NCI-H1417 treated with DMSO at 0.1 percent for 48 hours (cell line): Measurements from ENCODE around the gene ZMIZ1.
A peak's percentile ranks its signal among the peaks of the same experiment; 100 is the strongest.

ENCODE experiments used
- DNase-seq: peaks from one replicate; lab custom pipeline; 2025; lab: John Stamatoyannopoulos, UW

ZMIZ1 gene

GRCh38 chr10:79068562-79069324 lies at the start of gene ZMIZ1:
ZMIZ1 (plus strand) TSS chr10:79068966; CDS start chr10:79201633, 132,667 bp downstream.
- DNase-seq: peak; percentile 32

- no peak for DNase-seq
Observed at GRCh38 chr10:79019441-79020014, 49.2 kb upstream of the ZMIZ1 start.

- no peak for DNase-seq
Observed at GRCh38 chr10:79020015-79020491, 48.7 kb upstream of the ZMIZ1 start.

GRCh38 chr10:79020605-79021004 lies 48.2 kb upstream of the ZMIZ1 start:
- no peak for DNase-seq

GRCh38 chr10:79021331-79021907 lies 47.3 kb upstream of the ZMIZ1 start:
- no peak for DNase-seq

- DNase-seq: no peak
Observed at GRCh38 chr10:79021948-79022499, 46.7 kb upstream of the ZMIZ1 start.

GRCh38 chr10:79022565-79023230 lies 46.1 kb upstream of the ZMIZ1 start:
- DNase-seq: no peak

GRCh38 chr10:79023240-79024162 lies 45.3 kb upstream of the ZMIZ1 start:
- no peak for DNase-seq

- DNase-seq: no peak
Observed at GRCh38 chr10:79024296-79024695, 44.5 kb upstream of the ZMIZ1 start.

- DNase-seq: no peak
Observed at GRCh38 chr10:79024720-79025198, 44.0 kb upstream of the ZMIZ1 start.

GRCh38 chr10:79025199-79025832 lies 43.5 kb upstream of the ZMIZ1 start:
- DNase-seq: no peak

GRCh38 chr10:79026341-79026761 lies 42.4 kb upstream of the ZMIZ1 start:
- no peak for DNase-seq

- DNase-seq: no peak
Observed at GRCh38 chr10:79026806-79027146, 42.0 kb upstream of the ZMIZ1 start.

- DNase-seq: peak; percentile 31
Observed at GRCh38 chr10:79027147-79028055, 41.4 kb upstream of the ZMIZ1 start.

- DNase-seq: no peak
Observed at GRCh38 chr10:79028056-79028430, 40.7 kb upstream of the ZMIZ1 start.

GRCh38 chr10:79028451-79029010 lies 40.2 kb upstream of the ZMIZ1 start:
- no peak for DNase-seq

- no peak for DNase-seq
Observed at GRCh38 chr10:79029478-79030390, 39.0 kb upstream of the ZMIZ1 start.

GRCh38 chr10:79030705-79031104 lies 38.1 kb upstream of the ZMIZ1 start:
- no peak for DNase-seq
